Raji (cell line): Measurements from ENCODE around the gene PSMD1.

Experiments used
- POLR2A ChIP-seq: IDR thresholded peaks from 2 replicates; pipeline ENCODE4 v1.6.1; 2011; ENCODE audit warnings: low read depth, low read length, control low read depth; ENCODE audit not compliant: insufficient read depth

The PSMD1 gene

GRCh38 chr2:231029563-231029962 is 27.1 kb upstream of the PSMD1 start:
- TF ChIP-seq POLR2A = no peak

GRCh38 chr2:231030725-231031124 is 25.9 kb upstream of the PSMD1 start:
- no peak for TF ChIP-seq POLR2A

GRCh38 chr2:231032575-231033140 is 24.0 kb upstream of the PSMD1 start:
- no peak for TF ChIP-seq POLR2A

- no peak for TF ChIP-seq POLR2A
Measured at GRCh38 chr2:231033147-231034132, 23.2 kb upstream of the PSMD1 start.

DNA sequence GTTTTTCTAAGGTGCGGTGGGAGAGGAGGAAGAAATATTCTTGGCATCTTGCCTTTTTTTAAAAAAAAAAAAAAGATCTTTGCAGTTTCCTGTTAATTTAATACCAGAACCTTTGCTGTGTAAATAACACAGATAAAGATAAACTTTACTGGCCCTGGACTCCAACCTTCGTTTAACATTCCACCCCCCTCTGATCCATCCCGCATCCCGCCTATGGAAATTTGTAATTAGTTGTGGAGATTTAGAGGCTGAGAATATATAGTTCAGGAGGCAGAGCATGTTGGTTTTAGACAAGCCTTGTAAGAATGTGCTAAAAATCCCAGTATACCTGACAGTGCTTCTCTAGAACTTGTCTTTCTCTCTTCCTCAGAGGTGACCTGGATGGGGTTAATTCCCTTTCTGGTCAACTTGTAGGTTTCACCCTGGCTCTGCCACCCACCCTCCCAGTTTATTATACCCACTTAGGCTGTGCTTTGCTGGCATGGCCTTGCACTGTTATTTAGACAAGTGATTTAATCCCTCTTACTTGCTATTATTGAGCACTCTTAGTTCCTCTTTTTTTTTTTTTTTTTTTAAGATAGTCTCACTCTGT is 22.3 kb upstream of the PSMD1 start:
- no peak for TF ChIP-seq POLR2A

DNA sequence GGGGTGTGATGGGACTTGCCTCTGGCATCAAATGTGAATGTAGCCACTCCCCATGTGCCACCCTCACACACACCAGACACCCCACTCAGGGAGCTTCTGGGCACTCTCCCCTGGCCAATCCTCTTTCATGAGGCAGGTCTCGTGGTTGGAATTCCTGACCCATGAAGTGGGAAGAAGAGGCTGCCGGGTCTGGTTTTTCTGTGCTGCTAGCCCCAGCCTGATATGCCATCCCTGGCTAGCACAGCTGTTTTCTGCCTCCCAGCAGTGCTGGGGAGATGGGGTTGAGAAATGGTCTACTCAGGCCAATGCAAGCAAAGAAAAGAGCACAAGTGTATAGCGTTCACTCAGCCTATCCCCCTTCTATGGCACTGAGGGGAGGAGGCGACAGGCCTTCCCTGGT is 20.5 kb upstream of the PSMD1 start:
- no peak for TF ChIP-seq POLR2A

- TF ChIP-seq POLR2A = no peak
Measured at GRCh38 chr2:231036578-231037106, 20.0 kb upstream of the PSMD1 start.

- no peak for TF ChIP-seq POLR2A
Measured at GRCh38 chr2:231037202-231037730, 19.4 kb upstream of the PSMD1 start, which contains the start of gene C2orf72. TSS of gene C2orf72 (plus strand) at chr2:231037523. CDS start at chr2:231037566, 43 bp downstream.

DNA sequence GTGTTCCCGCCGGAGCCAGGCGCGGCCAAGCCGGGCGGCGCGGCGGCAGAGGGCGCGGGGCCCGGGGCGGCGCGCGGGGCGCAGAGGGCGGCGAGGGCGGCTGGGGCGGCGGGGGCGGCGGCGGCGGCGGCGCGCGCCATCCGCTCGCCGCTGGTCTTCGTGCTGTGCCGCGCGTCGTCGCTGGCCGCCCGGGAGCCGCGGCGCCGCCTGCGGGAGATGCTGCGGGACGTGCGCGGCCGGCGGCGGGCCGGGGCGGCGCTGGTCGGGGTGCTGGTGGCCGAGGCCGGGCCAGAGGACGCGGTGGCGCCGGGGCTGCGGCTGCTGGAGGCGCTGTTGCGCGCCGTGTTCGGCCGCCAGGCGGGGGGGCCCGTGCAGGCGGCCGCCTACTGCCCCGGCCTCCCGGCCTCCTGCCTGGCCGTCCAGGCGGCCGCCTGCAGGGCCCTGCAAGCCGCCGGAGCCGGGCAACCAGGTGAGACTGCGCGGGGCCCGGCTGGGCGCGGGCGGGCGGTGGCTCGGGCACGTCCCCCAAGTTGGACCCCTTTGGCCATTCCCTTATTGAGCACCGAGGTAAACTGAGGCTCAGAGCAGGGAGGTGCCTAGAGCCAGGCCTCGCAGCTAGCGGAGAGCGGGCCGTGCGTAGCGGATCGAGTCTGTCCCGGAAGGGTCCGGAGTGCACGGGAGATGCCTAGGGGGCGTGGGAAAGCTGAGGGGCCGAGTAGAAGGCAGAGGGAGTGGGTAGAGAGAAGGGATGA is 18.8 kb upstream of the PSMD1 start:
- no peak for TF ChIP-seq POLR2A

- no peak for TF ChIP-seq POLR2A
Measured at GRCh38 chr2:231038483-231039293, 18.0 kb upstream of the PSMD1 start.

GRCh38 chr2:231039294-231039664 is 17.4 kb upstream of the PSMD1 start:
- no peak for TF ChIP-seq POLR2A

- TF ChIP-seq POLR2A = no peak
Measured at GRCh38 chr2:231039821-231040364, 16.8 kb upstream of the PSMD1 start.

GRCh38 chr2:231041061-231041689 is 15.5 kb upstream of the PSMD1 start:
- TF ChIP-seq POLR2A = no peak
